HG03460 (cell line): ENCODE data around the gene KATNA1.
"Not testable (repeated sequence)": the region's sequence is repeated elsewhere in the genome, so short reads cannot be mapped to it uniquely, and the experiment has no call there.

Experiments used
- ATAC-seq: cut with Tn5 transposase; IDR thresholded peaks from one replicate; pipeline ENCODE4 v1.9.1; 2021; ENCODE audit not compliant: unreplicated experiment

The KATNA1 gene

DNA sequence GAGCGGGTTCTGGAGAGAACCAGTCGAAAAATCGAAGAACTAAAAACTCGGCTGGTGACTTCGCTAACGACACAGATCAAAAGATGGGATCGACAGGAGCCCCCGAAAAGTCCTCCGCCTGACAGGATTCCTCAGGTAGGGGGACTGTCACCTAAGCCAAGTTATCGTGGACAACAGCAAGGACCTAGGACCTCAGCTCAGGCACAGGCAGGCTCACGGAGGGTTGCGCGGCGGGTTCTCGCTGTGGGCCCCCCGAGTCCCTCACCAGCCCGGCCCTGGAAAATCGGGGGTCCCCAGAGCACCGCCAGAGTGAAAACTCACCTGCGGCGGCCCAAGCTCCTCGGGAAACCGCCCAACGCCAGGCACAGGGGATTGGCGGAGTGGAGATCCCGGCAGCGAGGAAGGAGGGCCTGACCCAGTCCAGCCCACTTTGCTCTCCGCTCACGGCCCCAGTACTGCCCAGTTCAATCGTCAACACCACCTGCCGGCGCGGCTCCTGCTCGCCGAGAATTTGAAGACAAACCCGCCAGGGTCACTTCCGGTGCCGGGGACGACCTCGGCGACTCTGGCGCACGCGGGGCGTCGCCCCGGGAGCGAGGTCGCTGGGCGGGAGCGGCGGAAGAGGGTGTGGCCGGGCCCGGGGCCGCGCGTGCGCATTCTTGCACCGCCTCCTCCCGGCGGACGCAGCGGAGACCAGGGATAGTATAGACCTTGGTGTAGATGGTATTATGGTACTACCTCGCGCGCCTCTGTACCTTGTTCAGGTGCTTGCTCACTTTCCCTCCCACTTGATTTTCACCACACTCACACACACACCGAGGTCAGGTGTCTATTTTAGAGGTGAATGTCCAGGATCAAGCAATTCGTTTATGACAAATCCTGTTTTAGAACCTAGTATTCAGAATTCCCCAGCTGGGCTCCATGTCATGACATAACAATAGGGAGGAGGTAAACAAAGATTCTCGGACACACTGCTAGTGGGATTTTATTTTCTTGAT lies at the start of gene KATNA1:
Gene KATNA1 (minus strand): TSS at position 567 of the 998 bp plus-strand sequence. CDS start 10,167 bp downstream, outside the sequence.
- ATAC-seq: peak; percentile 87

DNA sequence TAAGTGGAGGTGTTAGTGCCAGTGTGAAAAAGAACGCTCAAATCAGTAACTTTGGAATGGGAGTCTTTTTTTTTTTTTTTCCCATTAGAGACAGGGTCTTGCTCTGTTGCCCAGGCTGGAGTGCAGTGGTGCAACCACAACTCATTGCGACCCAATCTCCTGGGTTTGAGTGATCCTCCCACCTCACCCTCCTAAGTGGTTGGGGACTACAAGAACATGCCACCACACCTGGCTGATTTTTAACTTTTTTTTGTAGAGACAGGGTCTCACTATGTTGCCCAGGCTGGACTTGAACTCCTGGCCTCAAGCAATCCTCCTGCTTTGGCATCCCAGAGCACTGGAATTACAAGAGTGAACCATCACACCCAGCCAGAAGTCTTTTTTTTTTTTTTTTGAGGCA lies 49.7 kb upstream of the KATNA1 start:
- no peak for ATAC-seq

- no peak for ATAC-seq
Observed at GRCh38 chr6:149696901-149697300, 48.4 kb upstream of the KATNA1 start.

- no peak for ATAC-seq
Observed at GRCh38 chr6:149694921-149695320, 46.4 kb upstream of the KATNA1 start.

- no peak for ATAC-seq
Observed at GRCh38 chr6:149691201-149691600, 42.7 kb upstream of the KATNA1 start.

DNA sequence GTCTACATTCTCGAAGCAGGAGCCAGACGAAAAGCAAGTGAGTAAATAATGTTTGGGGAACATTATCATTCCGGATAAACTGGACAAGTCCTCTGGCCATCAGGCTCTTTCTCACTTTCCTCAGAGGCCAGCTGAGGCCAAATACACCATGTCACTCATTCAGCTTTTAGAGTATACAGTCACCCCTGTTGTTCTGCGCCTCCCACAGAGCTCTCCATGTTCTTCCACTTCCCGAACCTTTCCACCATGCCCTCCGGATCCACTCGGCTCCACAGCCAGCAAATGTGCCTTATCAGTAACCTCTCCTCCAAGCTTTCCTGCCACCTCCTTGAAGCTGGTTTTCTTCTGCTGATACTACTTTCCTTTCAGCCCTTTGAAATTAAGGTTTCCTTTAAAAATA lies 37.7 kb upstream of the KATNA1 start:
- ATAC-seq: no peak

DNA sequence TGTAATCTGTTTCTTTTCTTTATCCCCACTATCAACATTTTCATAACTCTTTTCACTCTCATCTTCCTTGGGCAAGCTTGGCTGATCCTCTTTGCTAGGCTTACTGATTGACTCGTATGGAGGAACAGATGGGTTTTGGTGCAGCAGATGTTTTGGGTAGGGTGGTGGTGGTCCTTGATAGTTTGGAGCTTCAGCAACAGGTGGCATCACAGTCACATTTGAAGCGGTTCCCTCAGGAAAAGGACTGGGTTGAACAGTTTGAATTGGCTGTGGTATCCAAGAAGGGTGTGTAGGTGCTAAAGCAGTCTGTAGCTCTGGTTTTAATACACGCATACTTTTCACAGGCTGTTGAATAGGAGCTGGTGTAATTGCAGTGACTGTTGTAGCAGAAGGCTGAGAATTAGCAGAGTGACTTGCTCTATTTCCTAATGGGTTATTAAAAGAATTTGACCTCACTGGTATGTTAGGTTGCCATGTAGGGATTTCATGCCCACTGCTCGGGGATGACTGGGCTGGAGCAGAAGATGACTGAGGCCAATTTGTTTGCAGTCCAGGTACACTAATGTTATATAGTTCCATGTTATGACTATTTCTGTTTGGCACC lies 34.8 kb upstream of the KATNA1 start:
- ATAC-seq: no peak

DNA sequence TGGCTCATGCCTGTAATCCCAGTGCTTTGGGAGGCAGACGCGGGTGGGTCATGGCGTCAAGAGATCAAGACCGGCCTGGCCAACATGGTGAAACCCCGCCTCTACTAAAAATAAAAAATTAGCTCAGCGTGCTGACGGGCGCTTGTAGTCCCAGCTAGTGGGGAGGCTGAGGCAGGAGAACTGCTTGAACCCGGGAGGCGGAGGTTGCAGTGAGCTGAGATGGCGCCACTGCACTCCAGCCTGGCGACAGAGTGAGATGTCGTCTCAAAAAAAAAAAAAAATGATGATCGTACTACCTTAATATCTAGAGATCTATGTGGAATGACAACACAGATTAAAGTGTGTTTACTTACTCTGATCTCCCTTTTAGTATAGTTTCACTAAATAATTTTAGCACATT lies 33.3 kb upstream of the KATNA1 start:
- not testable (repeated sequence) for ATAC-seq

DNA sequence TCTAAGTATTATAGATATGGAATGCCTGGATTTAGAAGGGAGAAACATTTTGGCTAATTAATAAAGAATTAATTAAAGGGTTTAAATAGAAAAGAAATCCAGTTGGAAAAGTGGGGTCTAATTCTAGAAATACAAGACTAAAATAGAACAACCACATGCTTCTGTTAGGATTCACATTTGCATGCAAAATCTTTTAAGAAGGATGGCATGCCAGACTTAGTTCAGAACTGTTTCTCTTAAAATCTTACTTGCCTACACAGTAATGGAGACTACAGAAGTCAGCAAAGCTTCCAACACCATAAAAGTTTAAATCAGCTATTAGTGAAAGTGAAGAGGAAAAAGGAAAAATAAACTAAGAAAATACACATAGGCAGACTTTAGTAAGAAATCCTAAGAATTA lies 32.7 kb upstream of the KATNA1 start:
- ATAC-seq: no peak

- no peak for ATAC-seq
Observed at GRCh38 chr6:149680503-149680902, 32.0 kb upstream of the KATNA1 start.

DNA sequence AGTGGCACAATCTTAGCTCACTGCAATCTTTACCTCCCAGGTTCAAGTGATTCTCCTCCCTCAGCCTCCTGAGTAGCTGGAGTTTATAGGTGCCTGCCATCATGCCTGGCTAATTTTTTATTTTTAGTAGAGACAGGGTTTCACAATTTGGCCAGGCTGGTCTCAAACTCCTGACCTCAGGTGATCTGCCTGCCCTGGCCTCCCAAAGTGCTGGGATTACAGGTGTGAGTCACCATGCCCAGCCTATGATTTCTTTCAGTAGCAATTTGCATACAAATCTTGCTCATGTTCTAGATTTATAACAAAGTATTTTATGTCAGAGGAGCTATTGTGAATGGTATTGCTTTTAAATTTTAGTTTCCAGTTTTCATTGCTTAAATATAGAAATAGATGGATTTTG lies 23.8 kb upstream of the KATNA1 start:
- ATAC-seq: not testable (repeated sequence)

DNA sequence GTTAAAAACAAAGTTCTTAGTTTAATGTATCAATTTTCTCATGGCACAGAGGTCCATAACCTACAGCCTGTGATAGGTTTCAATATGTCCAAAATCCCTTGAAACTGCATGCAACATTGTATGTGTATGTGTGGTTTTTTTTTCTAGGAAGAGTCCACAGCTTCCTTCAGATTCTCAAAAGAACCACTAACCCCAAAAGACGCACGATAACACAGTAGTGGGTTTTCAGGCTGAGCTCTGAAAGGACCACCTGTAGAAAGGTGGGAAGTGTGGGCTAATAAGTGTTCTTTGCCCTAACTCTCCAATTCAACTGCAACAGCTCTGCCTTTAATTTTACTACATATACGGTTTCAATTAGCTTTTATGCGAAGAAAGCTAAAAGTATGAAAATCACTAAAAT lies 11.5 kb upstream of the KATNA1 start:
- ATAC-seq: no peak

DNA sequence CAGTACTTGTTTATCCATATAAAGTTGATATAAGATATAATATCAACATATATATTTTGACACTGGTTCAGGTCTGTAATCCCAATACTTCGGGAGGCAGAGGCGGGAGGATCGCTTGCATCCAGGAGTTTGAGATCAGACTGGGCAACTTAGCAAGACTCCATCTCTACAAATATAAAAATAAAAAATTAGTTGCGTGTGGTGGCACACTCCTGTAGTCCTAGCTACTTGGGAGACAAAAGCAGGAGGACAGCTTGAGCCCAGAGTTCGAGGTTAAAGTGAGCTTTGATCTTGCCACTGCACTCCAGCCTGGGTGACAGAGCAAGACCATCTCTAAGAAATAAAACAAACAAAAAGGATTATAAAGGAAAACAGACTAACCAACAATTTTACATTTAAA lies 8.9 kb upstream of the KATNA1 start:
- ATAC-seq: no peak

DNA sequence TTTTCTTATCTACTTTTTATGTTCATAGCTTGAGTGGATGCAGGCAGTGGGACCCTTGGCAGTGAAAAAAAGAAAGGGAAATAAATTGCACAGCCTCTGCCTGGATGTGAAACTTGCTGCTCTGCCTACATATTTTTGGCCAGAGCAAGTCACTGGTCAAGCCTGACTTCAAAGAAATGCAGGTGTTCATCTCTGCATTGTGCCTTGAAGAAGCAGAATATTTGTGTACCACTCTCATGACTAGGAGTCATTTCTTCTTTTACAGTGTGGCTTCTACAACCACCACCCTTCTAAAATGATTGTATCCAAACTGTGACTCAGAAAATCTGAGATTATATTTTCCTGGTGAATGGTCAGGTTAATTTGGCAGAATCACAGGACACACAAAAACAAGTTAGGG lies 2.5 kb upstream of the KATNA1 start:
- no peak for ATAC-seq

GRCh38 chr6:149646599-149646998 lies 1.9 kb downstream of the KATNA1 start:
- no peak for ATAC-seq

GRCh38 chr6:149642829-149643580 lies 5.5 kb downstream of the KATNA1 start:
- no peak for ATAC-seq

- ATAC-seq: no peak
Observed at GRCh38 chr6:149636124-149636523, 12.4 kb downstream of the KATNA1 start.

DNA sequence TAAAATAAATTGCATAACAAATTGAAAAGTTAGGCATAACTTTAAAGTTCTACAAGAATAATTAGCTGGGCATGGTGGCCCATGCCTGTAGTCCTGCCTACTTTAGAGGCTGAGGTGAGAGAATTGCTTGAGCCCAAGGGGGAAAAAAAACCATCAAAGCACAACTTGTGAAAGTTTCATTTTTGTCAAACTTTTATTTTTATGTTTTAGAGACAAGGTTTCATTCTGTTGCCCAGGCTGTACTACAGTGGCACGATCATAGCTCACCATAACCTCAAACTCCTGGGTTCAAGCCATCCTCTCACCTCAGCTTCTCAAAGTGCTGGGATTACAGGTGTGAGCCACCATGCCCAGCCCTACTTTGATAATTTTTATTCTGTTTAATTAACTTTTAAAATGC lies 14.2 kb downstream of the KATNA1 start:
- ATAC-seq: no peak

GRCh38 chr6:149628875-149629510 lies 19.5 kb downstream of the KATNA1 start:
- peak; percentile 88 for ATAC-seq

DNA sequence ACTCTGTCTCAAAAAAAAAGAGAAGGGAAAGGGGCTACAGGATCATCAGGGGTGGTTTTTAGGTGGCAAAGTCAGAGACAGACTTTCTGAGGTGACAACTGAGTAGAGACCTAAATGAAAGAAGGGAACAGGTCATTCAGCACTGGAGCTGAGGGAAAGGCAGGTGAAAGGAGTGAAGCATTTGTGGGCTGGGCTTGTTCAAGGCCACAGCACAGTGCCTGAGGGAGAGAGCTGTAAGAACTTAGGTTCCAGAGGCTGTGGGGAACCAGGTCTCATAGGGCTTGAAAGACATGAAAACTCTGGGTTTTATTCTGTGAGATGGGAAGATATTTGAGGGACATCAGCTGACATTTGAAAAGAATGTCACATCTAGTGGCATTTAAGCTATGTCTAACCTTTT lies 20.8 kb downstream of the KATNA1 start:
- no peak for ATAC-seq

DNA sequence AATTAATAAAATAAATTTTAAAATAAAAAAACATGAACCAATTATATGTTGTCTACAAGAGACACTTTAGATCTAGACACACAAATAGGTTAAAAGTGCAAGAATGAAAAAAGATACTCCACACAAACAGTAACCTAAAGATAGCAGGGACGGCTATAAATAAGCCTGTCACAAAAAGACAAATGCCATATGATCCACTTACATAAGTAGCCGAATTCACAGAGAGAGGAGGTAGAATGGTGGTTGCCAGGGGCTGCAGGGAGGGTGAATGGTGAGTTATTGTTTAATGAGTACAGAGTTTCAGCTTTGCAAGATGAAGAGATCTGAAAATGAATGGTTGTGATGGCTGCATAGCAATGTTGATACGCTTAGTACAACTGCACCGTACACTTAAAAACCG lies 32.7 kb downstream of the KATNA1 start:
- ATAC-seq: no peak
